Measurements from ENCODE around the gene KRTAP5-5.

DNA sequence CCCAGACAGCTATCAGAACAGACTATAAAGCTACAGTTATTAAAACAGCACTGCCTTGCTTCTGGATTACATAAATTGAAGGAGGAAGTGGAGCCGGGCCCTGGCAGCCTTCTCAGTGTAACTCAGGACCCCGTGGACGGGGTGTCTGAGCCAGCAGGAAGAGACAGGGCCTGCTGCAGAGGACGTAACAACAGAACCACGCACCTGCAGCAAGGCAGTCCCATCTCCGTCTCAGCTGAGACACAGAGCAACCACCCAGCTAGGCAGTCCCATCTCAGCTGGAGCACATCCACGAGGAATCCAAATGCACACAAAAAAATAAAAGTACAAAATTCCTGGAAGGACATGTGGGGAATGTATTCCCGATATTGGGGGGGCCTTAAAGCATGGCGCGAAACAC, 50.3 kb downstream of the KRTAP5-5 start:
- no peak for TF ChIP-seq EZH2 (IDR thresholded peaks at IDR 0.05; ENCODE audit: borderline replicate concordance, low read length)
- TF ChIP-seq, protein P1, sequence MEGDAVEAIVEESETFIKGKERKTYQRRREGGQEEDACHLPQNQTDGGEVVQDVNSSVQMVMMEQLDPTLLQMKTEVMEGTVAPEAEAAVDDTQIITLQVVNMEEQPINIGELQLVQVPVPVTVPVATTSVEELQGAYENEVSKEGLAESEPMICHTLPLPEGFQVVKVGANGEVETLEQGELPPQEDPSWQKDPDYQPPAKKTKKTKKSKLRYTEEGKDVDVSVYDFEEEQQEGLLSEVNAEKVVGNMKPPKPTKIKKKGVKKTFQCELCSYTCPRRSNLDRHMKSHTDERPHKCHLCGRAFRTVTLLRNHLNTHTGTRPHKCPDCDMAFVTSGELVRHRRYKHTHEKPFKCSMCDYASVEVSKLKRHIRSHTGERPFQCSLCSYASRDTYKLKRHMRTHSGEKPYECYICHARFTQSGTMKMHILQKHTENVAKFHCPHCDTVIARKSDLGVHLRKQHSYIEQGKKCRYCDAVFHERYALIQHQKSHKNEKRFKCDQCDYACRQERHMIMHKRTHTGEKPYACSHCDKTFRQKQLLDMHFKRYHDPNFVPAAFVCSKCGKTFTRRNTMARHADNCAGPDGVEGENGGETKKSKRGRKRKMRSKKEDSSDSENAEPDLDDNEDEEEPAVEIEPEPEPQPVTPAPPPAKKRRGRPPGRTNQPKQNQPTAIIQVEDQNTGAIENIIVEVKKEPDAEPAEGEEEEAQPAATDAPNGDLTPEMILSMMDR (IDR thresholded peaks at IDR 0.05; ENCODE audit: low read length), result no peak

Measured in OCI-LY1 (cell line).